GM21717 (cell line): ENCODE data around the gene HSF4.

ENCODE experiments used
- ATAC-seq: cut with Tn5 transposase; IDR thresholded peaks from one replicate; pipeline ENCODE4 v1.9.1; 2021; ENCODE audit warnings: mild to moderate bottlenecking, moderate library complexity; ENCODE audit not compliant: unreplicated experiment

Gene HSF4

GRCh38 chr16:67166110-67166547, 1.6 kb downstream of the HSF4 start:
- ATAC-seq = no peak

GRCh38 chr16:67166598-67167168, 2.1 kb downstream of the HSF4 start:
- ATAC-seq = no peak

- no peak for ATAC-seq
Observed at GRCh38 chr16:67167588-67167987, 3.0 kb downstream of the HSF4 start.

GRCh38 chr16:67169011-67169451, 4.5 kb downstream of the HSF4 start:
- ATAC-seq = no peak

- peak; percentile 17 for ATAC-seq
Observed at GRCh38 chr16:67169642-67170167, 5.2 kb downstream of the HSF4 start.

GRCh38 chr16:67170168-67170948, 5.8 kb downstream of the HSF4 start, which contains the start of gene NOL3:
NOL3 (plus strand) TSS chr16:67170538.
- peak; percentile 46 for ATAC-seq

- peak; percentile 3 for ATAC-seq
Observed at GRCh38 chr16:67170949-67171649, 6.6 kb downstream of the HSF4 start.

- ATAC-seq = no peak
Observed at GRCh38 chr16:67173323-67173722, 8.8 kb downstream of the HSF4 start.

- ATAC-seq = peak; percentile 32
Observed at GRCh38 chr16:67173808-67174705, 9.5 kb downstream of the HSF4 start.

- no peak for ATAC-seq
Observed at GRCh38 chr16:67174706-67175231, 10.2 kb downstream of the HSF4 start.

- ATAC-seq = no peak
Observed at GRCh38 chr16:67176662-67177061, 12.1 kb downstream of the HSF4 start.

GRCh38 chr16:67177743-67178699, 13.5 kb downstream of the HSF4 start:
- no peak for ATAC-seq

GRCh38 chr16:67179421-67180080, 15.0 kb downstream of the HSF4 start:
- no peak for ATAC-seq

- ATAC-seq = no peak
Observed at GRCh38 chr16:67180166-67180565, 15.6 kb downstream of the HSF4 start.

- ATAC-seq = no peak
Observed at GRCh38 chr16:67181346-67181745, 16.8 kb downstream of the HSF4 start.

GRCh38 chr16:67182288-67182687, 17.7 kb downstream of the HSF4 start:
- ATAC-seq = no peak

- ATAC-seq = no peak
Observed at GRCh38 chr16:67183284-67183626, 18.7 kb downstream of the HSF4 start.

- ATAC-seq = peak; percentile 86
Observed at GRCh38 chr16:67183627-67184452, 19.3 kb downstream of the HSF4 start, which contains the start of gene MATCAP1. MATCAP1 (minus strand) TSS chr16:67183963; CDS start chr16:67180610, 3,353 bp downstream.
